Panc1 (cell line): ENCODE results near the gene YY1. TPM values are rescaled to one million over a fixed set of nuclear protein-coding genes. Genes with fewer than 3 reads are reported as not detected.

ENCODE experiments used
- ATAC-seq: fragments of 200-7000 bp; cut with Tn5 transposase; 2 replicates; pipeline ENCODE4 v1.9.1; 2020; ENCODE audit warnings: mild to moderate bottlenecking, moderate library complexity
- BruUV-seq: library from RNA; stranded (reverse); fragments of 400-500 nt; replicated peaks from 2 replicates; lab custom pipeline; 2021; lab: Mats Ljungman, UMichigan
- CTCF ChIA-PET: fragments of 300-600 bp; sonication (Branson Sonifier 250); formaldehyde crosslinking; loops from one replicate; lab custom pipeline; 2022; ENCODE audit warnings: antibody characterized with exemption; lab: Charles Lee
- POLR2A ChIA-PET: fragments of 300-600 bp; sonication (Branson Sonifier 250); formaldehyde crosslinking; loops from one replicate; lab custom pipeline; 2022; ENCODE audit warnings: antibody characterized with exemption; lab: Charles Lee
- DNase-seq: peaks from one replicate; pipeline ENCODE4 v3.0.0-alpha.2; 2010; ENCODE audit warnings: low read depth, low spot score
- H3K27ac ChIP-seq: 2 replicates; pipeline ENCODE4 v1.5.1; 2011; ENCODE audit warnings: mild to moderate bottlenecking, low read length, inconsistent platforms
- H3K27me3 ChIP-seq: fragments of 200-500 bp; sonication (Bioruptor generic); 2 replicates; pipeline ENCODE4 v1.6.0; 2014; ENCODE audit warnings: low read length, inconsistent platforms; ENCODE audit not compliant: control insufficient read depth, insufficient read depth
- H3K36me3 ChIP-seq: fragments of 200-500 bp; sonication (Bioruptor generic); 2 replicates; pipeline ENCODE4 v1.5.1; 2014; ENCODE audit warnings: inconsistent platforms, mild to moderate bottlenecking, low read length, moderate library complexity; ENCODE audit not compliant: control insufficient read depth, insufficient read depth
- H3K4me1 ChIP-seq: 2 replicates; pipeline ENCODE4 v1.5.1; 2011; ENCODE audit warnings: inconsistent platforms, mild to moderate bottlenecking, low read length, moderate library complexity; ENCODE audit not compliant: control insufficient read depth, insufficient read depth
- H3K4me3 ChIP-seq, 2 experiments: 2 replicates each; pipeline ENCODE4 v1.5.1; 2011 to 2012; ENCODE audit warnings: low read depth in 2 of 2, low read length in 2 of 2, mild to moderate bottlenecking in 2 of 2, inconsistent platforms in 1 of 2, moderate library complexity in 1 of 2
- H3K9me3 ChIP-seq: fragments of 200-500 bp; sonication (Bioruptor generic); 2 replicates; pipeline ENCODE4 v1.5.1; 2014; ENCODE audit warnings: low read depth, mild to moderate bottlenecking, inconsistent platforms, low read length, moderate library complexity; ENCODE audit not compliant: control insufficient read depth, insufficient read depth
- POLR2AphosphoS5 ChIP-seq: IDR thresholded peaks from 2 replicates; pipeline ENCODE4 v1.6.1; 2012; ENCODE audit warnings: mild to moderate bottlenecking, low read depth, low read length, moderate library complexity
- SIN3A ChIP-seq: IDR thresholded peaks from 2 replicates; pipeline ENCODE4 v1.6.1; 2012; ENCODE audit warnings: low read depth, mild to moderate bottlenecking, low read length, moderate library complexity, borderline replicate concordance; ENCODE audit not compliant: insufficient read depth
- TCF7L2 ChIP-seq: IDR thresholded peaks from 2 replicates; pipeline ENCODE4 v1.6.1; 2011; ENCODE audit warnings: mild to moderate bottlenecking, low read depth, low read length, inconsistent platforms
- in situ Hi-C: cut with HindIII; loops from 2 replicates; pipeline ENCODE4 v1.10.0; 2016; ENCODE audit warnings: low sequenced_read_pairs, low pct_unique_long_range_greater_than_20kb
- intact Hi-C: fragments of 100-400 bp; cut with micrococcal nuclease; formaldehyde crosslinking; loops from one replicate; pipeline ENCODE4 v1.10.0; 2022; ENCODE audit not compliant: unreplicated experiment
- total RNA-seq: library from RNA; stranded (reverse); gene quantifications from one replicate; pipeline ENCODE4 v1.2.1, GENCODE V29; 2021; ENCODE audit not compliant: unreplicated experiment
- TF ChIP-seq, protein P1 (sequence below), 2 experiments: IDR thresholded peaks; 2 replicates each; pipeline ENCODE4 v1.6.1; 2011 to 2012; ENCODE audit warnings: low read depth in 2 of 2, control low read depth in 1 of 2, low read length in 1 of 2, mild to moderate bottlenecking in 1 of 2, moderate library complexity in 1 of 2; ENCODE audit not compliant: insufficient read depth in 1 of 2
- TF ChIP-seq, protein P2 (sequence below): fragments of 450-650 bp; IDR thresholded peaks from 2 replicates; pipeline ENCODE4 v1.5.1; 2017; ENCODE audit warnings: mild to moderate bottlenecking

The YY1 gene
- total RNA-seq, 1 experiment from 2014 or later = 71.3 TPM

DNA sequence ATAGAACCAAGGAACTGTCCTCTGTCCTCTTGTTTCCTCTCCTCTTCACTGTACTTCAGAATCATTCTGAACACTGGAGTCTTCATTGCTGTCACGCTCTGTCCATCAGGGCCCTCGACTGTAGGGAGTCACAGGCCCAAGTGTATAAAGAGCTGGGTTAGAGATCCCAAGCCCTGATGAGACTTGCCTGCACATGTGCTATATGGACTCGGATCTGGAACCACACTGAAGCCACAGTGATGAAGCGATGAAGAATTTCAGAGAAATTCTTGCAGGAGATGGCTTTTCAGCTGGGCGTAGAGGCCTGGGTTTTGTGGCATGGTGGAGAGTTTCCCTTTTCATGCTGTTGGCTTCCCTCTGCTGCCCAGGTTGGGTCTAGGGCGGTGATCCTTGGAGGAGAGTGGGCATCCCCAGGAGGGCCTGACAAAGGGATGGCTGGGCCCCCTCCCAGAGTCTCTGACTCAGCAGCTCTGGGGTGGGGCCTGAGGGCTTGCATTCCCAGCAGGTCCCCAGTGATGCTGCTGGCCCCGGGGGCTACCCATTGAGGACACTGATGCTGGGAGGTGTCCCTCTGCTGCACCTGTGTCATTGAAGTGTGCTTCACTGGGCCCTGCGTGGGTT, 39.6 kb upstream of the YY1 start:
- Histone ChIP-seq H3K4me3 (no peak overlapping the region), H3K27ac (no peak overlapping the region), H3K9me3 (no peaks in the 10 kb centered on the region), H3K27me3 (no peaks in the 10 kb centered on the region), H3K4me1 (no peaks in the 10 kb centered on the region), H3K36me3 (no peaks in the 10 kb centered on the region)
- POLR2A ChIA-PET = no interaction called here
- no peak for DNase-seq
- no peak for ATAC-seq
- TF ChIP-seq SIN3A (no peak), POLR2AphosphoS5 (no peak), TCF7L2 (no peak)
- TF ChIP-seq, protein P1, sequence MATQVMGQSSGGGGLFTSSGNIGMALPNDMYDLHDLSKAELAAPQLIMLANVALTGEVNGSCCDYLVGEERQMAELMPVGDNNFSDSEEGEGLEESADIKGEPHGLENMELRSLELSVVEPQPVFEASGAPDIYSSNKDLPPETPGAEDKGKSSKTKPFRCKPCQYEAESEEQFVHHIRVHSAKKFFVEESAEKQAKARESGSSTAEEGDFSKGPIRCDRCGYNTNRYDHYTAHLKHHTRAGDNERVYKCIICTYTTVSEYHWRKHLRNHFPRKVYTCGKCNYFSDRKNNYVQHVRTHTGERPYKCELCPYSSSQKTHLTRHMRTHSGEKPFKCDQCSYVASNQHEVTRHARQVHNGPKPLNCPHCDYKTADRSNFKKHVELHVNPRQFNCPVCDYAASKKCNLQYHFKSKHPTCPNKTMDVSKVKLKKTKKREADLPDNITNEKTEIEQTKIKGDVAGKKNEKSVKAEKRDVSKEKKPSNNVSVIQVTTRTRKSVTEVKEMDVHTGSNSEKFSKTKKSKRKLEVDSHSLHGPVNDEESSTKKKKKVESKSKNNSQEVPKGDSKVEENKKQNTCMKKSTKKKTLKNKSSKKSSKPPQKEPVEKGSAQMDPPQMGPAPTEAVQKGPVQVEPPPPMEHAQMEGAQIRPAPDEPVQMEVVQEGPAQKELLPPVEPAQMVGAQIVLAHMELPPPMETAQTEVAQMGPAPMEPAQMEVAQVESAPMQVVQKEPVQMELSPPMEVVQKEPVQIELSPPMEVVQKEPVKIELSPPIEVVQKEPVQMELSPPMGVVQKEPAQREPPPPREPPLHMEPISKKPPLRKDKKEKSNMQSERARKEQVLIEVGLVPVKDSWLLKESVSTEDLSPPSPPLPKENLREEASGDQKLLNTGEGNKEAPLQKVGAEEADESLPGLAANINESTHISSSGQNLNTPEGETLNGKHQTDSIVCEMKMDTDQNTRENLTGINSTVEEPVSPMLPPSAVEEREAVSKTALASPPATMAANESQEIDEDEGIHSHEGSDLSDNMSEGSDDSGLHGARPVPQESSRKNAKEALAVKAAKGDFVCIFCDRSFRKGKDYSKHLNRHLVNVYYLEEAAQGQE (IDR thresholded peaks at IDR 0.05; ENCODE audit: insufficient read depth in 1 of 2, low read depth in 2 of 2, low read length in 1 of 2) = no peak
- TF ChIP-seq, protein P2, sequence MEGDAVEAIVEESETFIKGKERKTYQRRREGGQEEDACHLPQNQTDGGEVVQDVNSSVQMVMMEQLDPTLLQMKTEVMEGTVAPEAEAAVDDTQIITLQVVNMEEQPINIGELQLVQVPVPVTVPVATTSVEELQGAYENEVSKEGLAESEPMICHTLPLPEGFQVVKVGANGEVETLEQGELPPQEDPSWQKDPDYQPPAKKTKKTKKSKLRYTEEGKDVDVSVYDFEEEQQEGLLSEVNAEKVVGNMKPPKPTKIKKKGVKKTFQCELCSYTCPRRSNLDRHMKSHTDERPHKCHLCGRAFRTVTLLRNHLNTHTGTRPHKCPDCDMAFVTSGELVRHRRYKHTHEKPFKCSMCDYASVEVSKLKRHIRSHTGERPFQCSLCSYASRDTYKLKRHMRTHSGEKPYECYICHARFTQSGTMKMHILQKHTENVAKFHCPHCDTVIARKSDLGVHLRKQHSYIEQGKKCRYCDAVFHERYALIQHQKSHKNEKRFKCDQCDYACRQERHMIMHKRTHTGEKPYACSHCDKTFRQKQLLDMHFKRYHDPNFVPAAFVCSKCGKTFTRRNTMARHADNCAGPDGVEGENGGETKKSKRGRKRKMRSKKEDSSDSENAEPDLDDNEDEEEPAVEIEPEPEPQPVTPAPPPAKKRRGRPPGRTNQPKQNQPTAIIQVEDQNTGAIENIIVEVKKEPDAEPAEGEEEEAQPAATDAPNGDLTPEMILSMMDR = no peak
- no TSS peak for BruUV-seq
- CTCF ChIA-PET = interaction anchor here (0.6 kb wide), 1 partner anchor 28 kb away, joined by 3 read pairs; no protein-coding TSS in a partner anchor
- intact Hi-C loops (no loop called here), in situ Hi-C loops (no loop called here)

DNA sequence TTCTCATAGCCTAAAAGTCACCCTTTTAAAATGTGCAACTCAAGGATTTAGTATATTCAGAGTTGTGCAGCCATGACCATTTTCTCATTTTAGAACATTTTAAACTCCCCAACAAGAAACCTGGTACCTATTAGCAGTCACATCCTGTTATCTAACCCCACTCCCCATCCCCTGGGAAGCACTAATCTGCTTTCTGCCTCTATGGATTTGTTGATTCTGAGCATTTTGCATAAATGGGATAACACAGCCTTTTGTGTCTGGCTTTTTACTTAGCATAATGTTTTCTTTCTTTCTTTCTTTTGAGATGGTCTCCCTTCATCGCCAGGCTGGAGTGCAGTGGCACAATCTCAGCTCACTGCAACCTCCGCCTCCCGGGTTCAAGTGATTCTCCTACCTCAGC, 38.6 kb upstream of the YY1 start:
- Histone ChIP-seq H3K9me3 (no peaks in the 10 kb centered on the region), H3K36me3 (no peaks in the 10 kb centered on the region), H3K27ac (no peak overlapping the region), H3K4me3 (no peak overlapping the region), H3K27me3 (no peaks in the 10 kb centered on the region), H3K4me1 (no peaks in the 10 kb centered on the region)
- BruUV-seq = no TSS peak
- in situ Hi-C loops = no loop called here
- POLR2A ChIA-PET = no interaction called here
- intact Hi-C loops = no loop called here
- no peak for TF ChIP-seq POLR2AphosphoS5
- TF ChIP-seq TCF7L2 = no peak
- CTCF ChIA-PET = no interaction called here
- ATAC-seq = no peak
- no peak for DNase-seq

DNA sequence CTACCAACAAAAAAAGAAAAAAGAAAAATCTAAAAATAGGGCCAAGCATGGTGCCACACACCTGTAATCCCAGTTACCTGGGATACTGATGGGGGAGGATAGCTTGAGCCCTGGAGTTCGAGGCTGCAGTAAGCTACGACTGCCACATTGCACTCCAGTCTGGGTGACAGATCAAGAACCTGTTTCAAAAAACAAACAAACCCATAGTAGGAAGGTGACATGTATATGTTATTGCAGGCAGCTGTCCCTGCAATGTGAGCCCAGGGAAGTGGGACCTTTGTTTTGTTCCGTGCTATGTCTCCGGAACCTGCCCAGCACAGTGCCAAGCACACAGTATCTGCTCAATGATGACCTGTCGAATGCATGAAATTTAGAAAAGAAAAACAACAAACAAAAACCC, 37.2 kb upstream of the YY1 start:
- ChIA-PET POLR2A (no interaction called here), CTCF (no interaction called here)
- H3K4me3 ChIP-seq = no peak overlapping the region
- H3K27ac ChIP-seq = no peak overlapping the region
- TF ChIP-seq POLR2AphosphoS5 (no peak), TCF7L2 (no peak), SIN3A (no peak)
- TF ChIP-seq, protein P1 (IDR thresholded peaks at IDR 0.05; ENCODE audit: insufficient read depth in 1 of 2, low read depth in 2 of 2, low read length in 1 of 2) = no peak
- TF ChIP-seq, protein P2 = no peak
- DNase-seq = no peak
- no peaks in the 10 kb centered on the region for H3K27me3 ChIP-seq
- intact Hi-C loops (no loop called here), in situ Hi-C loops (no loop called here)
- no peaks in the 10 kb centered on the region for H3K4me1 ChIP-seq
- ATAC-seq = no peak
- no peaks in the 10 kb centered on the region for H3K9me3 ChIP-seq
- no TSS peak for BruUV-seq
- no peaks in the 10 kb centered on the region for H3K36me3 ChIP-seq
